Neural progenitor cell (in vitro differentiated cells): ENCODE data around the gene C1QL2. TPM values are rescaled to one million over a fixed set of nuclear protein-coding genes. Genes with fewer than 3 reads are reported as not detected.

Source experiments
- DNase-seq: peaks from one replicate; pipeline ENCODE4 v3.0.0-alpha.2; 2016; ENCODE audit warnings: low spot score
- H2AFZ ChIP-seq: fragments of 200-600 bp; sonication (generic); replicated peaks from 2 replicates; pipeline ENCODE4 v1.6.1; 2016; ENCODE audit warnings: antibody characterized with exemption
- H3F3A ChIP-seq: fragments of 200-600 bp; sonication (generic); 2 replicates; pipeline ENCODE4 v1.6.1; 2016; ENCODE audit warnings: antibody characterized with exemption, low read depth
- H3K27ac ChIP-seq: fragments of 200-600 bp; sonication (generic); 2 replicates; pipeline ENCODE4 v1.5.1; 2016; ENCODE audit warnings: mild to moderate bottlenecking
- H3K27me3 ChIP-seq: fragments of 200-600 bp; sonication (generic); 2 replicates; pipeline ENCODE4 v1.6.1; 2016; ENCODE audit warnings: mild to moderate bottlenecking, moderate library complexity
- H3K36me3 ChIP-seq: fragments of 200-600 bp; sonication (generic); 2 replicates; pipeline ENCODE4 v1.5.1; 2016
- H3K4me1 ChIP-seq: fragments of 200-600 bp; sonication (generic); 2 replicates; pipeline ENCODE4 v1.6.1; 2016; ENCODE audit warnings: mixed run types
- H3K4me2 ChIP-seq: fragments of 200-600 bp; sonication (generic); 2 replicates; pipeline ENCODE4 v1.6.1; 2016
- H3K4me3 ChIP-seq: fragments of 200-600 bp; sonication (generic); 2 replicates; pipeline ENCODE4 v1.5.1; 2016
- H3K79me2 ChIP-seq: fragments of 200-600 bp; sonication (generic); 2 replicates; pipeline ENCODE4 v1.6.1; 2016; ENCODE audit warnings: low read depth
- H3K9ac ChIP-seq: fragments of 200-600 bp; sonication (generic); 2 replicates; pipeline ENCODE4 v1.6.1; 2016
- H3K9me3 ChIP-seq: fragments of 200-600 bp; sonication (generic); 2 replicates; pipeline ENCODE4 v1.5.1; 2016; ENCODE audit warnings: low read depth
- H4K20me1 ChIP-seq: fragments of 200-600 bp; sonication (generic); 2 replicates; pipeline ENCODE4 v1.6.1; 2016; ENCODE audit warnings: low read depth
- H3K27ac Mint-ChIP-seq: 3 replicates; pipeline ENCODE4 v1.8.0; 2021; ENCODE audit warnings: mixed read lengths
- H3K27me3 Mint-ChIP-seq: 2 replicates; pipeline ENCODE4 v1.8.0; 2022; ENCODE audit warnings: low read depth, mild to moderate bottlenecking, inconsistent platforms, moderate library complexity, mixed read lengths; ENCODE audit not compliant: insufficient read depth
- H3K36me3 Mint-ChIP-seq: 3 replicates; pipeline ENCODE4 v1.8.0; 2021; ENCODE audit warnings: mixed read lengths
- H3K4me1 Mint-ChIP-seq: 3 replicates; pipeline ENCODE4 v1.8.0; 2021; ENCODE audit warnings: mixed read lengths
- H3K4me3 Mint-ChIP-seq: 3 replicates; pipeline ENCODE4 v1.8.0; 2021; ENCODE audit warnings: mild to moderate bottlenecking, moderate library complexity, mixed read lengths
- H3K9me3 Mint-ChIP-seq: 3 replicates; pipeline ENCODE4 v1.8.0; 2020; ENCODE audit warnings: mixed read lengths
- CTCF ChIP-seq: fragments of 200-600 bp; sonication (generic); IDR thresholded peaks from 2 replicates; pipeline ENCODE4 v1.5.1; 2017; ENCODE audit warnings: antibody characterized with exemption, mild to moderate bottlenecking
- EZH2 ChIP-seq: fragments of 200-600 bp; sonication (generic); IDR thresholded peaks from 2 replicates; pipeline ENCODE4 v1.6.1; 2017; ENCODE audit warnings: antibody characterized with exemption, mild to moderate bottlenecking, moderate library complexity
- EZH2phosphoT487 ChIP-seq: fragments of 200-600 bp; sonication (generic); IDR thresholded peaks from 2 replicates; pipeline ENCODE4 v1.6.1; 2017; ENCODE audit warnings: antibody characterized with exemption
- small RNA-seq: library from RNA; depleted of rRNA; stranded (forward); fragments of <200 nt; gene quantifications from one replicate; pipeline ENCODE3, GENCODE V24; 2015
- total RNA-seq: library from RNA; depleted of rRNA; stranded (reverse); fragments of >200 nt; gene quantifications from 2 replicates; pipeline ENCODE4 v1.2.3, GENCODE V29; 2015; ENCODE audit warnings: low replicate concordance

Gene C1QL2
- total RNA-seq, 1 donor from 2014 or later = not detected

- no peak for TF ChIP-seq EZH2phosphoT487
- no peak for TF ChIP-seq CTCF
- no peak for TF ChIP-seq EZH2
- H3K4me1 ChIP-seq = no peaks in the 10 kb centered on the region
- H3K9ac ChIP-seq = no peak overlapping the region
- H3K4me1 Mint-ChIP-seq = no peaks in the 10 kb centered on the region
- no peak overlapping the region for H3K27ac ChIP-seq
- H3K36me3 ChIP-seq = no peaks in the 10 kb centered on the region
- H3K4me2 ChIP-seq = no peak overlapping the region
- DNase-seq = peak; percentile 85
- peaks cover 18% of the 10 kb centered on the region for H3K27me3 Mint-ChIP-seq
- no peaks in the 10 kb centered on the region for H3K36me3 Mint-ChIP-seq
- H4K20me1 ChIP-seq = peaks cover 11% of the 10 kb centered on the region
- H3K79me2 ChIP-seq = no peaks in the 10 kb centered on the region
- no peak overlapping the region for H3K4me3 Mint-ChIP-seq
- H3K27me3 ChIP-seq = no peaks in the 10 kb centered on the region
- H3K9me3 ChIP-seq = no peaks in the 10 kb centered on the region
- H3K4me3 ChIP-seq = no peak overlapping the region
- no peak overlapping the region for H3K27ac Mint-ChIP-seq
- H3K9me3 Mint-ChIP-seq = no peaks in the 10 kb centered on the region
- no peak overlapping the region for H2AFZ ChIP-seq
- no peaks in the 10 kb centered on the region for H3F3A ChIP-seq
Measured at GRCh38 chr2:119106301-119106897, 52.2 kb downstream of the C1QL2 start.

Small RNA genes within 50 kb of the gene (small RNA-seq; reads per million reads assigned to genes)
- gene RN7SL468P = not detected

Other genes with a start within 250 kb of the C1QL2 start
- not detected in 2 replicates for gene MARCO, start 216.6 kb downstream of the C1QL2 start, total RNA-seq
- gene STEAP3, start 65.1 kb upstream of the C1QL2 start, total RNA-seq = 0.30 and 1.2 TPM in 2 replicates
- 13.4 and 16.8 TPM in 2 replicates for gene C2orf76, start 208.1 kb upstream of the C1QL2 start, total RNA-seq
- gene DBI, start 208.2 kb upstream of the C1QL2 start, total RNA-seq = 158 and 238 TPM in 2 replicates